ENCODE results near the gene GRK5. TPM values are rescaled to one million over a fixed set of nuclear protein-coding genes. Genes with fewer than 3 reads are reported as not detected.

The GRK5 gene
- total RNA-seq, 1 experiment from 2014 or later, result 1.5 TPM

DNA sequence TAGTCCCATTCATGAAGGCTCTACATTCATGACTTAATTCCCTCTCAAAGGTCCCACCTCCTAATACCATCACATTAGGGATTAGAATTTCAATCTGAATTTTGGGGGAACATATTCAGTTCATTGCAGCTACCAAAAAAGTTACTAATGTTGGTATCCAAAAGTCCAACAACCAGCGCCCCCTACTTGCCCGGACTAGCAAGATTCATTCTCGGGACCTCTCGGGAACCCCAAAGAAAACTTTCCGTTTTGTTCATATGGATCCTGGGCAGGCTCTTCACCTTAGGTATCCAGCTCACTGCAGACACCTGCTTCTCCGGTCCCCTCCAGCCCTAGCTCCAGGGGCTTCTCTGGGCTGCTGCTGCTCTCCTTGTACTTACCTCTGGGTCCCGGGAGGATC, 8.9 kb upstream of the GRK5 start:
- no peak for DNase-seq (ENCODE audit: low read depth)

- peak; percentile 75 for DNase-seq (ENCODE audit: low read depth)
These were observed 8.0 kb upstream of the GRK5 start for GRCh38 chr10:119199231-119199992.

- no peak for DNase-seq (ENCODE audit: low read depth)
These were observed 6.1 kb upstream of the GRK5 start for GRCh38 chr10:119201233-119201632.

DNA sequence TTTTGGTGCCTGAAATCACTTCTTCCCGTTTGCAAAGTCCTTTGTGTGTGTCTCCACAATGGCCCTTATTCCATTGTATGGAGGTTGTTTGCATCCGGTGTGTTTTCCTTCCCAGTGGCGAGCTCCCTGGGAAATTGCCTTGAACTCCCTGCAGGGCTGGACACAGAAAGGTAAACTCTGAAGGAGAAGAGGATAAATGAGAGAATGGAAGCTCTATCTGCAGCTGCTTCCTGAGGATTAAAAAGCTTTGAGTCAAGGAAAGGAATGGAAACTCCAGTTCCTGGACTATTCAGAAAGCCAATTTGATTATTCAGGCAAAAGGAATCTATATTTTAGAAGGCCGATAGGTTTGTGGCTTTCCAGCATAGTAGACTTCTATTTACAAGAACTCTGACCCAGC, 4.4 kb upstream of the GRK5 start:
- DNase-seq (ENCODE audit: low read depth), result peak; percentile 53

- DNase-seq (ENCODE audit: low read depth), result no peak
These were observed 1.3 kb upstream of the GRK5 start for GRCh38 chr10:119205894-119206602.

- peak; percentile 55 for DNase-seq (ENCODE audit: low read depth)
These were observed 587 bp upstream of the GRK5 start for GRCh38 chr10:119206603-119207365.

DNA sequence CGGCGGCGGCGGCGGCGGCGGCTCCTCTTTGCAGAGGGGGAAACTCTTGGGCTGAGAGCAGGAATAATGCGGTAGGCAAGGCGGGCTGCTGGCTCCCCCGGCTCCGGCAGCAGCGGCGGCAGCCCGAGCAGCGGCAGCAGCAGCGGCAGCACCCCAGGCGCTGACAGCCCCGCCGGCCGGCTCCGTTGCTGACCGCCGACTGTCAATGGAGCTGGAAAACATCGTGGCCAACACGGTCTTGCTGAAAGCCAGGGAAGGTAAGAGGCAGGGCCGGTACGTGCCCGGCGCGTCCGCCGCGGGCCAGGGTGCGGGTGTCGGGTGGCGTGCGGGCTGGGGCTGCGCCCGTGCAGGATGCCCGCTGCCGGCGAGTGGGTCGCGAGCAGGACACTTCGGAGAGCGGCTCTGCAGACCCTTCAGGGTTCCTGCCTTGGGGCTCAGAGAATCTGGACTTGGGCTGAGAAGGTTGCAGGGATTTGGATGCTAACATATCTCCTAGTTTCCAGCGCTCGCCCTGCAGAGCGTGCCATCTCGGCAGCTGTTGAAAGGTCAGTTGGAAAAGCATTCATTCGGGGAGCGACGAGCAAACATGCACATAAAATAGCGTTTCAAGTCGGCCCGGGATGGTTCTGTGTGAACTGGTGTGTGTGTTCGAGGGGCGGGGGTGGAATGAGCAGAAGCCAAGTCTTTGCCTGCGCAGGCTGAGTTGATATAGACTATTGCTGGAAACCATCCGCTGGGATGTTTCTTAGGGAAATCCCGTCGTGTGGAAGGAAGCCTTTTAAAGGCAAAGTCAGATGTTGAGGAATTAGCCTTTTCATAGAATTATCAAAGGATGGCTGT, 562 bp downstream of the GRK5 start:
- DNase-seq (ENCODE audit: low read depth), result peak; percentile 57

DNA sequence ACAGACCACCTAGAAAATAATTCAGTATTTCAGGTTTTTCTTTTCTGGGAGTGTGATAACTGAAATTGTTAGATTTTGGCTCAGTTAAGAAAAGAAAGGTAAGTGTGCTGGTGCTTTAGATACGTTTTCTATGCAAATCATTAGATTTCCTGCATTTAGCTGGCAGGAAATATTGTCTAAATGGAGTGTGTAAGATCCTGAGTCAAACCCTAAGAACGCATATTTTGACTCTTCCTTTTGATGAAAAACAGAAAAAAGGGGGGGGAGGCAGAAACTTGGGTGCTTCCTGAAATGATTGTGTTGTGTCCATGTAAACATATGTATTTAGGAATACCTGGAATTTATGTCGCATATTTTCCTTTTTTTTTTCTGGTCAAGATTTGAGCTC, 1.2 kb downstream of the GRK5 start:
- DNase-seq (ENCODE audit: low read depth), result no peak

- peak; percentile 31 for DNase-seq (ENCODE audit: low read depth)
These were observed 1.8 kb downstream of the GRK5 start for GRCh38 chr10:119209035-119209735.

- no peak for DNase-seq (ENCODE audit: low read depth)
These were observed 2.5 kb downstream of the GRK5 start for GRCh38 chr10:119209736-119210355.

DNA sequence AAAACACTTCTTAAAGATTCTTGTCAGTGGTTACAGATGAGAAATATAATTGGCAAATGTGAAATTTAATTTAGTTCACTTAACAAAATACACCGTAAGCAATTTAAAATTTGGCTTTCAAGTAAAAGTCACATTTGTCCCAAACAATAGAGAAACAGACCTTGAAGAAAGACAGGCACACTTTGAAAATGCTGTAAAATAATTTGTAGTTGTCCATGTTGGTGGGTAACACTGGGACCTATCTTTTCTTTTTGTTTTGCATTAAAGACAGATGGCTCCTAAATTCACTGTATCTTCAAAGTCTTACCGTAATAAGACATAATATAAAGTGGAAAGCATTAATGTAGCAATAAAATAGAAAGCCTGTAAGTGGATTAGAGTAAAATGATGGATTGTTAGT, 3.3 kb downstream of the GRK5 start:
- DNase-seq (ENCODE audit: low read depth), result no peak

- no peak for DNase-seq (ENCODE audit: low read depth)
These were observed 3.8 kb downstream of the GRK5 start for GRCh38 chr10:119211176-119211575.

GRCh38 chr10:119211625-119212441, 4.5 kb downstream of the GRK5 start:
- DNase-seq (ENCODE audit: low read depth), result no peak

GRCh38 chr10:119215371-119215770, 8.0 kb downstream of the GRK5 start:
- DNase-seq (ENCODE audit: low read depth), result no peak

DNA sequence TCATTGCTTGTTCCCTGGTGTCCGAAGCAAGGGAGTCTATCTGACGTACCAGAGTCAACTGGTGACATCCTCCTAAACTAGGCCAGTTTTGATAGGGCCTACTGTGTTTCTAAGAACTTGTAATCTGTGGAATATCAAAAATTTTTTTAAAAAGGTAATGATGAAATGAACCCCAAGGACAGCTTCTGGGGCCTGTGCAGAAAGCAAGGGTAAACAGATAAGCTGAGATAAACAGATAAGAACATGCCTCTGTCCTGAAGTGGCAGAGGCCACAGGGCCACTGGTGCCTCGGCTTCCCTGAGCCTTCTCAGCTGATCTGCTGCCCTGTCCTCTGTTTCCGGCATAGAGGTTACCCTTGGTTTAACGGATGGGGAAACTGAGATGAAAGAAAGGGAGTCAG, 8.8 kb downstream of the GRK5 start:
- no peak for DNase-seq (ENCODE audit: low read depth)

DNA sequence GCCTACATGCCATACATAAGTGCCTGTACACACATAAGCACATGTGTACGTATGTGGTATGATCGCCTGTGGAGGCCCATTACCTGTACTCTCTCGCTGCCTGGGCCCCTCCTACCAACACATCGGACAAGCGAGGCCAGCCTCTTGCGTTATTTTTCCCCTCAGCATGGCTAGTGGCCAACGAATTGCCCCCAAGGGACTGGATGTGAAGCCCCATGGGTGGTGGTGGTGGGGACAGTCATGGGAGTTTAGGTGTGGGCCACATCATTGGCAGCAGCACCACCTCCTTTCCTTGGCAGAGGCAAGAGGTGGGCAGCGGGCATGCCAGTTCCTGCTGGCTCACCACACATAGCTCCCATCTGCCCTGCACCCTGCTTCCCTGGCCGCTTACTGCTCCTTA, 10.0 kb downstream of the GRK5 start:
- no peak for DNase-seq (ENCODE audit: low read depth)

DNA sequence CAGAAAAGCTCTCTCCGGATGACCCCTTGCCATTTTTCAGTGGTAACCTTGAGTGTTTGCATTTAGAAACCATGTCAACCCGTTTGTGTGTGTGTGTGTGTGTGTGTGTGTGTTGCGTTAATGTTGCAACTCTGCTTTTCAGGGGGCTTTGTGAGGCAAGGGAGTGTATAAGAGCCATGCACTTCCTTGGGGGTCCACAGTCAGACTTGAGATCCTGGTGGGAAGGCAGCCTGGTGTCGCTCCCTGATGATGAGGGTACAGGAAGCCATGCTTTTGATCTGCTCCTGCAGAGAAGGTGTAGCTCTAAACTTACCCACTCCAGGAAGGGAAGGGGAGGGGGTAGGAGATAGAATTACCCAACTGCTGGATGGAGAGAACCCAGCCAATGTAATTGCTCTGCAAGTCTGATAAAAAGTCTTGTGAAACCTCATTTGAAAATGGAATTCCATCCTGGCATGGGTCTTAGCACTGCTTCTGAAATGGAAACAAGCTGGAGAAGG, 10.7 kb downstream of the GRK5 start:
- DNase-seq (ENCODE audit: low read depth), result no peak

GRCh38 chr10:119219871-119220270, 12.5 kb downstream of the GRK5 start:
- DNase-seq (ENCODE audit: low read depth), result no peak

- DNase-seq (ENCODE audit: low read depth), result no peak
These were observed 13.8 kb downstream of the GRK5 start for GRCh38 chr10:119221201-119221600.

Measured in LHCN-M2 (cell line).